GM18505 (cell line): ENCODE measurements around the gene MDGA2.

ENCODE experiments used
- ATAC-seq: cut with Tn5 transposase; IDR thresholded peaks from one replicate; pipeline ENCODE4 v1.9.1; 2021; ENCODE audit not compliant: unreplicated experiment
- POLR2A ChIP-seq: IDR thresholded peaks from 4 replicates; pipeline ENCODE4 v1.6.1; 2011; ENCODE audit warnings: borderline replicate concordance; ENCODE audit not compliant: insufficient read depth, insufficient read length; ENCODE audit errors: extremely low read depth

The MDGA2 gene

GRCh38 chr14:47103771-47104170, 571.6 kb downstream of the MDGA2 start:
- ATAC-seq: no peak
- TF ChIP-seq POLR2A: no peak

GRCh38 chr14:47102472-47102871, 572.9 kb downstream of the MDGA2 start:
- no peak for TF ChIP-seq POLR2A
- no peak for ATAC-seq

GRCh38 chr14:47085678-47086077, 589.7 kb downstream of the MDGA2 start:
- no peak for ATAC-seq
- no peak for TF ChIP-seq POLR2A

- no peak for ATAC-seq
- TF ChIP-seq POLR2A: no peak
Observed at GRCh38 chr14:47065326-47065725, 610.1 kb downstream of the MDGA2 start.

GRCh38 chr14:47060050-47060449, 615.4 kb downstream of the MDGA2 start:
- ATAC-seq: no peak

GRCh38 chr14:47057364-47057763, 618.0 kb downstream of the MDGA2 start:
- ATAC-seq: no peak

More at GRCh38 chr14:47060050-47060449, 615.4 kb downstream of the MDGA2 start:
- TF ChIP-seq POLR2A: no peak

GRCh38 chr14:47044841-47045240, 630.6 kb downstream of the MDGA2 start:
- no peak for TF ChIP-seq POLR2A
- no peak for ATAC-seq

More at GRCh38 chr14:47057364-47057763, 618.0 kb downstream of the MDGA2 start:
- no peak for TF ChIP-seq POLR2A

GRCh38 chr14:47040550-47040949, 634.9 kb downstream of the MDGA2 start:
- no peak for ATAC-seq
- no peak for TF ChIP-seq POLR2A

GRCh38 chr14:47039336-47039735, 636.1 kb downstream of the MDGA2 start:
- ATAC-seq: no peak
- no peak for TF ChIP-seq POLR2A

GRCh38 chr14:47022721-47023120, 652.7 kb downstream of the MDGA2 start:
- no peak for TF ChIP-seq POLR2A
- ATAC-seq: no peak

- no peak for TF ChIP-seq POLR2A
- ATAC-seq: no peak
Observed at GRCh38 chr14:47020500-47020899, 654.9 kb downstream of the MDGA2 start.

- TF ChIP-seq POLR2A: no peak
- no peak for ATAC-seq
Observed at GRCh38 chr14:47012533-47013280, 662.7 kb downstream of the MDGA2 start.

- ATAC-seq: no peak
- no peak for TF ChIP-seq POLR2A
Observed at GRCh38 chr14:47009615-47010014, 665.8 kb downstream of the MDGA2 start.

GRCh38 chr14:47008732-47009131, 666.7 kb downstream of the MDGA2 start:
- TF ChIP-seq POLR2A: no peak
- no peak for ATAC-seq
